DOHH2 (cell line): ENCODE results near the gene MVB12B.

Experiments used
- CTCF ChIP-seq: fragments of 200-600 bp; sonication (generic); IDR thresholded peaks from one replicate; pipeline ENCODE4 v1.5.1; 2014; ENCODE audit warnings: antibody characterized with exemption, mild to moderate bottlenecking, low read depth, low read length; ENCODE audit not compliant: poor library complexity, severe bottlenecking
- EZH2phosphoT487 ChIP-seq: fragments of 200-600 bp; sonication (generic); IDR thresholded peaks from 2 replicates; pipeline ENCODE4 v1.6.1; 2017; ENCODE audit warnings: borderline replicate concordance, mild to moderate bottlenecking, antibody characterized with exemption, low read length, moderate library complexity, mixed read lengths

- TF ChIP-seq CTCF (no peak), EZH2phosphoT487 (no peak)
Measured at GRCh38 chr9:126489581-126490213, 163.1 kb downstream of the MVB12B start.
